Hepatic stellate cell (primary cell): Measurements from ENCODE around the gene INKA1.
"Not testable (repeated sequence)": the region's sequence is repeated elsewhere in the genome, so short reads cannot be mapped to it uniquely, and the experiment has no call there.

ENCODE experiments used
- DNase-seq: peaks from one replicate; pipeline ENCODE4 v3.0.0; 2011; ENCODE audit warnings: low spot score

Gene INKA1

DNA sequence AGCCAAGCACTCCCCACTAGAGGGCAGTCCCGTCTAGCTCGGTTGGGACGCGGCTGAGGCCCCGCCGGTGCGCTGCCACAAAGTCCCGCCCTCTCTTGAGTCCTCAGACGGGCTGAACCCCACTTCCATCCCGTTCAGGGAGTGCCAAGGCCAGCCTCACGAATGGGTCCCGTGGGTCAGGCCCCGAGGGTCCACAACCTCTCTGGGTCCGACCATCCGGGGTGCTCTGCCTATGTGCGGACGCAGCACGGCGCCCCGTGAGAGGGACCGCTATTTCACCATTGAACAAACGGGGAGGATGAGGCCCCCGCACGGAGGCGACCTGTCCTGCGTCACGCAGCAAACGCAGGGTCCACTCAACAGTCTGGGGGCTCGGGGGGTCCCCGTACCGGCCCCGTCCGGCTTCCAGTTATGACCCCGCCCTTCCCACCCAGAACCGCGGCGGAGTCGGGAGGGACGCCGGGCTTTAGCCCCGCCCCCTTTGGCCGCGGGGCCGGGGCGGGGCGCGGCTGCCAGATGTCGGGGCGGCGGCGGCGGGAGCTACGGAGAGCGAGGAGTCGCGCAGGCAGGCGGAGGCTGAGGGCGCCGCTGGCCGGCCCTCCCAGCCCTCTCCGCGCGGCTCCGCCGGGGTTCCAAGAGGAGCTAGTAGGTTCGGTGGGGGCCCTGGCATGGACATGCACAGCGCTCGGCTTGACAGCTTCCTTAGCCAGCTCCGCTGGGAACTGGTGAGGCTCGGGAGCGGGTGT is at the start of gene INKA1:
TSS of gene INKA1 (plus strand) at position 543 of the 746 bp plus-strand sequence. CDS start at position 675, 132 bp downstream.
- peak; percentile 94 for DNase-seq

DNA sequence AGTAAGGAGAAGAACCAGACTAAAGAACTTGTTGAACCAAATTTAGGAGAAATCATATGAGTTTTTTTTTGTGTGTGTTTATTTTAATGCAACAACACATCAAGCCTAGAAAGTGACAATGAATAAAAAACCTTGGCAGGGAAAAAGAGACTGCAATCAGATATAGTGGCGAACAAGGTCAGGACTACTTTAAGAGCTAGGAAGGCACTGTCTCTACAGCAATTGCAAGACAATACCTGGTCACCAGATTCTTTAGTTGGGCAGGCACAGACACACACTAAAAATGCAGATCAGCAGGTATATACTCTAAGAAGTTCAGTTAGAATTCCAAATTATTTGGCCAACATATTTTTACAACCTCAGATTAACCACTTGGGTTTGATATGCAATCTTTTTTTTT is 48.5 kb upstream of the INKA1 start:
- no peak for DNase-seq

DNA sequence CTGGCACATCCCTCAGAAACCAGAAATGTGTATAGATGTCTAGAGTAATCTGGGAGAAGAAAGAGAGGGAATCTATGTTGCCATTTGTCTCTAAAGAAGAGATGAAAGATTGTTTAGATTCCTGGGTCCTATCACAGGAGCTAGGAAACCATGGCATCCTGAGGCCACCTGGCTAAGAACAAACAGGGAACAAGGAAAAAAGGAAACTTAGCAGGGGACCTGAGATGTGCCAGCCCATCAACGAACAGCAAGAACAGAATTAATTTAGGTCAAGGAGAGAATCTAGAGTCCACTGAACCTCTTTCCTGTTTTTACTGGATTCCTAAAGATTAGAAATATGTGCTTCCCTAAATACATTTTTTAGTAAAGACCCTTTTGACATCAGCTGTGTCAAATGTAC is 47.0 kb upstream of the INKA1 start:
- no peak for DNase-seq

DNA sequence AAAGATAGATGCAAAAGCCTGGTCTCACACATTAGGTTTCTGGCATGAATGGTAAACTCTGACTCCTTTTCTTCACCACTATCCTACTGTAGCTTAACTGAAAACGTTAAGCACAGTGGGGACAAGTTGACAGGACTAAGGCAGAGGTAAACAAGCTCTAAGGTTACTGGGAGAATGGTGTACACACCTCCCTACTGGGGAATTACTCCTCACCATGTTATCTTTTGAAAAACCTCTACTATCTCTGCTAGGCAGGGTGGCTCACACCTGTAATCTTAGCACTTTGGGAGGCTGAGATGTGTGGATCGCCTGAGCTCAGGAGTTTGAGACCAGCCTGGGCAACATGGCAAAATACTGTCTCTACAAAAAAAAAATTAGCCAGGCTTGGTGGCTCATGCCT is 45.9 kb upstream of the INKA1 start:
- DNase-seq, result no peak

DNA sequence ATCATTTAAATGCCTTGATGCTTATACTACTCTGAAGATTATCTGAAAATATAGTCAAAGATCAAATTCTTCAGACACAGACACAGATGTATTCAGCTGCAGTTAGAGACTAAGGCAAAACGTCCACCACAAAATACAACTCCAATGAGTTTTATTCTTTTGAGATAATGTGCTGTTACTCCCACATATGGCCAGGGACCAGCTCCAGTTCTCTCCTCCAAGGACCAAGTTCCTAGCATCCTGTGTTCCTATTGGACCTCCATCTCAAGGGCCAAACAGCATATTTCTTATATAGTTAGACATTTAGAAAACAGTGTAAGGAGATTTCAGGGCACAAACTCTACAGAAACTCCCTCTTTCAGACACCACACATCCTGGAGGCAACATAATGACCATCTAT is 43.8 kb upstream of the INKA1 start:
- DNase-seq, result no peak

DNA sequence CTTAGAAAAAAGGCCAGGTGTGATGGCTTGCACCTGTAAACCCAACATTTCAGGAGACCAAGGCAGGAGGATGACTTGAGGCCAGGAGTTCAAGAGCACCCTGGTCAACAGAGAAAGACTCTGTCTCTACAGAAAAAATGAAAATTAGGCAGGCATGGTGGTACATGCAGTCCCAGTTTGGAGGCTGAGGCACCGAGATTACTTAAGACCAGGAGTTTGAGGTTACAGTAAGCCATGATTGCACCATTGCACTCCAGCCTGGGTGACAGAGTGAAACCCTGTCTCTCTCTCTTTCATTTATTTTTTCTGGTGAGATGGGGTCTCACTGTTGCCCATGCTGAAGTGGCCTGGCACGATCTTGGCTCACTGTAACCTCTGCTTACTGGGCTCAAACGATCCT is 41.4 kb upstream of the INKA1 start:
- no peak for DNase-seq

DNA sequence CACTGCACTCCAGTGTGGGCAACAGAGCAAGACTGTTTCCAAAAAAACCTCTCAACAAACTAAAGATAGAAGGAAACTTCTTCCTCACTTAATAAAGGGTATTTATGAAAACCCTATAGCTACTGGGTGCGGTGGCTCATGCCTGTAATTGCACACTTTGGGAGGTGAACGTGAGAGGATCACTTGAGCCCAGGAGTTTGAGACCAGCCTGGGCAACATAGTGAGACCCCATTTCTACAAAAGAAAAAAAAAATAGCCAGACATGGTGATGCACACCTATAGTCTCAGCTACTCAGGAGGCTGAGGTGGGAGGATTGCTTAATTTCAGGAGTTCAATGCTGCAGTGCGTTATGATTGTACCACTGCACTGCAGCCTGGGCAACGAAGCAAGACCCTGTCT is 39.1 kb upstream of the INKA1 start:
- no peak for DNase-seq

DNA sequence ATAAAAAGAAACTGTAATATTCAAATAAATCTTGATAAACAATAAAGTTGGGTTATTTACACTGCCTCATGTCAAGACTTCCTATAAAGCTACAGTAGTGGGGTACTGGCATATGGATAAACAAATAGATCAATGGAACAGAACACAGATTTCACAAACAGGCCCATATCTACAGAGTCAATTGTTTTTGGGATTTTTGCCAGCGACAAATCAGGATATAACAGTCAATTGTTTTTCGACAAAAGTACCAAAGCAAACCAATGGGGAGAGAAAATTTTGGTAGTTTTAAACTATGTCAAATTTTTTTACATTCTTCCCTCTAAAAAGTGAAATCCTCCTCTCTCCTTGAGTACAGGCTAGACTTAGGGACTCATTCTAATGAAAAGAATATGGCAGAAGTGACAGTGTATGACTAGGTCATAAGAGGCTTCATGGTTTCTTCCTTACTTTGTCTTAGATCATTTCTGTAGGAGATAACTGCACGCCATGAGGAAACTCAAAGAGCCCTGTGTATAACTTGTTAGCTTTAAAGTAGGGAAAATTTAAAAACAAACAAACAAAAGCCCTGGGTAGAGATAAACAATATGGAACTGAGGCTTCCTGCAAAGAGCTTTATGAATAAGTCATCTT is 33.7 kb upstream of the INKA1 start:
- DNase-seq, result no peak

DNA sequence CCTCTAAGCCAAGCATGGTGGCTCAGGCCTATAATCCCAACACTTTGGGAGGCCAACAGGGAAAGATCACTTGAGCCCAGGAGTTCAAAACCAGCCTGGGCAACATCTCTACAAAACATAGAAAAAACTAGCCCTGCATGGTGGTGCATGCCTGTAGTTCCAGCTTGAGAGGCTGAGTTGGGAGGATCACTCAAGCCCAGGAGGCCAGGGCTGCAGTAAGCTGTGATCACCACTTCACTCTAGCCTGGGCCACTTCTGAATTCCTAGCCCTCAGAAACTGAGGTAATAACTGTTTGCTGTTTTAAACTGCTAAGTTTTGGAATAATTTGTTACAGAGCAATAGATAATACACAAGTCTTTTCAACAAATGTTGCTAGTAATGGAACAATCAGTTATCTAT is 33.1 kb upstream of the INKA1 start:
- DNase-seq, result no peak

DNA sequence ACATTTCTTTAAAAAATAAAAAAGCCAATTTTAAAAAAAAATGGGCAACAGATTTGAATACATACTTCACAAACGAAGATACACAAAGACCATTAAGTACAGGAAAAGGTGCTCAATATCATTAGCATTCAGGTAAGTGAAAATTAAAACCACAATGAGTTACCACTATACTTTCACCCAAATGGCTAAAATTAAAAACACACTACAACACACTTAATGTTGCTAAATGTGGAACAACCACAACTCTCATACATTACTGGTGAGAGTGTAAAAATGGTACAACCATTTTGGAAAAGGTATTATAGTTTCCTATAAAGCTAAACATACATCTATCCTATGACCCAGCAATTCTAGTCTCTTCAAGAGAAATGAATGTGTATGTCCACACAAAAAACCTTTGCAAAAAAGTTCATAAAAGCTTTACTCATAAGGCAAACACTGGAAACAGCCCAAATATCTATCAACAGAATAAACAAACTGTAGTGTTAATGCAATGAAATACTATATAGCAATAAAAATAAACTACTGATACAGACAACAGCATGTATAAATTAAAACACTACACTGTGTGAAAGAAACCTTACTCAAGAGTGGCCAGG is 31.6 kb upstream of the INKA1 start:
- no peak for DNase-seq

DNA sequence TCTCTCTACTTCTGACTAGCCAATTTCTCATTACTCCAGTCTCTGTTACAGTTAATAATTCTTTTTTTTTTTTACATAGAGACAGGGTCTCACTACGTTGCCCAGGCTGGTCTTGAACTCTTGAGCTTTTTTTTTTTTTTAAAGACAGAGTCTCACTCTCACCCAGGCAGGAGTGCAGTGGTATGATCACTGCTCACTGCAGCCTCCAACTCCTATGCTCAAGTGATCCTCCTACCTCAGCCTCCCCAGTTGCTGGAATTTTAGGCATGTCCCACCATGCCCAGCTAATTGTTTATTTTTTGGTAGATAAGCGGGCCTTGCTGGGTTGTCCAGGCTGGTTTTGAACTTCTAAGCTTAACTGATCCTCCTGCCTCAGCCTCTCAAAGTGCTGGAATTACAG is 30.4 kb upstream of the INKA1 start:
- no peak for DNase-seq

DNA sequence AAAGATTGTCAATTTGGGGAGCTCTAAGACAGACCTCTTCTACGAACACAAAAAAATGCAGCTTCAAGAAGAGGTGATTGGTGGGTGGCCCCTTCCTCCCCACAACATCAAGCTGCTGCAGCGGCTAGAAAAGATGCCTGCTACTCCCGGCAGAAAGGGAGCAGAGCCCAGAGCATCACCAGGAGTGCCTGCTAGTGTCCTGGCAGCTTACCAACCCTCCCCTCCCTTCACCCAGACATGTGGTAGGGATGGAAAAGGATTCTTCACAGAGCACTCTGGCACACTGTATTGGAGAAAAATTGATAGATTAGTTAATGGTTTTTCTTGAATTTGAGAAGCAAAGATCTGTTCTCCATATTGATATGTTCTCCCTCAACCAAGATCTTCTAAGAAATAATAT is 27.5 kb upstream of the INKA1 start:
- no peak for DNase-seq

DNA sequence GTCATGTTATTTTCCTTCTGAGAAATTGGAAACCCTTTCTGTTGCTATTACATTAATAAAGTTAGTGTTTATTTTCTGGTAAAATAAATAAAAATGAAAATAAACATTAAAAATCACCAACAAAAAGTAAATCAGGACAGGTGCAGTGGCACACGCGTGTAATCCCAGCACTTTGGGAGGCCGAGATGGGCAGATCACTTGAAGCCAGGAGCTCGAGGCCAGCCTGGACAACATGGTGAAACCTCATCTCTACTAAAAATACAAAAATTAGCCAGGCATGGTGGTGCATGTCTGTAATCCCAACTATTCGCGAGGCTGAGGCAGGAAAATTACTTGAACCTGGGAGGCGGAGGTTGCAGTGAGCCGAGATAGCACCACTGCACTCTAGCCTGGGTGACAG is 27.0 kb upstream of the INKA1 start:
- not testable (repeated sequence) for DNase-seq

DNA sequence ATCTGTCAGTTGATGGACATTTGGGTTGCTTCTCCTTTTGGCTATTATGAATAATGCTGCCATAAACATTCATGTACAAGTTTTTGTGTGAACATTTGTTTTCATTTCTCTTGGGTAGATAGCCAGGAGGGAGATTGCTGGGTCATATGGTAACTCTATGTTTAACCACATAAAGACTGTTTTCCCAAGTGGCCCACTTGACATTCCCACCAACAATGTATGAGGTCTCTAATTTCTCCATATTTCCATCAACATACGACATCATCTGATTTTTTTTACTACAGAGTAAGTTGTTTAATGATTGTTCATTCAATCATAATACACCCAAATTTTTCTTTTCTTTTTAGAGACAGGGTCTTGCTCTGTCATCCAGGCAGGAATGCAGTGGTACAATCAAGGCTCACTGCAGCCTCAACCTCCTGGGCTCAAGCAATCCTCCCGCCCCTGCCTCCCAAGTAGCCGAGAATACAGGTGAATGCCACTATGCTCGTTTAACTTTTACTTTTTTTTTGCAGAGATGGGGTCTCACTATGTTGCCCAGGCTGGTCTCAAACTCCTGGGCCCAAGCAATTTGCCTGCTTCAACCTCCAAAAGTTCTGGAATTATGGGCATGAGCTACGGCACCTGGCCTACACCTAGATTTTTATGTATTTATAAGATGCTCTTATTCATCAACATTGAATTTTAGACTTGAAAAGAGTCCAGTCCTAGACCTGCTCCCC is 23.5 kb upstream of the INKA1 start:
- DNase-seq, result no peak

DNA sequence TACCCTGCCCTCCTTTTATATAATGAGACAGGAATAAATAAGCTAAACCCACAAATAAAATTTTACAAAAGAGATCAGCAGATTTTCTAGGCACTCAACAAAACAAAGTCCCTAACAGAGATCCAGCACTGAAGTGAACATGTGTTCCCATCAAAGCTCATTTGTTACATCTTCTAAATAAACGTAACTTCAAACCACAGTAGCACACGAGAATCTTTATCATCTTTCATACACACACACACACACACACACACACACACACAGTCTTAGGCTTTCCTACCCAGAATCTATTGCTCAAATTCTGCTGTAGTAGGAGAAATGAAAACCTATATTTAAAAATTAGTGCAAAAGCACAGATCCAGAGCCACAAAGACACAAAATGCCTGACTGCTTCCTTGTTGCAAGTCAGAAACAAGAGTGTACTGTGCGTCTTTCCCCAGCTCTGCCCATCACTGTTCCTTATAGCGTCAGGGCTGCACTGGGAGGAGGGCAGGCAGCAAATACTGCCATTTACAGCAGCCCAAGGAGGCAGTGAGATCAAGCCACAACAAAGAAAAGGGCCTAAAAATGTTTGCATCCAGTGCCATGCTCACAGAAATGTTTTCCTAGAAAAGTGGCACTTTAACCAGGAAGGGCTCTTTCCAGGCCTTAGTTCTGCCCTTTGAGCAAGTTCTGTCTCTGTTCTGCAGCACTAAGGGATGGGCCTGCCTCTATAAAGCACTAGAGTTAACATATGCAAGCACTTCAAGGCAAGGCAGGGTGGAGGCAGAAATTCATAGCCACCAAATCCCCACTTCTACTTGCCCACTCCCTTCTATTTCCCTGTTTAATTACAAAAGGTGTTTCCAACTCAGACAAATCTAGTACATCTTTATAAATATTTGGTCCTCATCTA is 22.7 kb upstream of the INKA1 start:
- DNase-seq, result no peak

DNA sequence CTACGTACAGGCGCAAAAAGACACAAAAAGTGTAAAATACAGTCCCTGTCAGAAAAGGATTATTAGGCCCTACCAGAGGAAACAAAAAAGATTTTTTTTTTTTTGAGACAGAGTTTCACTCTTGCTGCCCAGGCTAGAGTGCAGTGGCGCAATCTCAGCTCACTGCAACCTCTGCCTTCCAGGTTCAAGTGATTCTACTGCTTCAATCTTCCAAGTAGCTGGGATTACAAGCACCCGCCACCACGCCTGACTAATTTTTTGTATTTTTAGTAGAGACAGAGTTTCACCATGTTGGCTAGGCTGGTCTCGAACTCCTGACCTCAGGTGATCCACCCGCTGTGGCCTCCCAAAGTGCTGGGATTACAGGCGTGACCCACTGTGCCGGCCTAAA is 22.1 kb upstream of the INKA1 start:
- DNase-seq, result not testable (repeated sequence)

DNA sequence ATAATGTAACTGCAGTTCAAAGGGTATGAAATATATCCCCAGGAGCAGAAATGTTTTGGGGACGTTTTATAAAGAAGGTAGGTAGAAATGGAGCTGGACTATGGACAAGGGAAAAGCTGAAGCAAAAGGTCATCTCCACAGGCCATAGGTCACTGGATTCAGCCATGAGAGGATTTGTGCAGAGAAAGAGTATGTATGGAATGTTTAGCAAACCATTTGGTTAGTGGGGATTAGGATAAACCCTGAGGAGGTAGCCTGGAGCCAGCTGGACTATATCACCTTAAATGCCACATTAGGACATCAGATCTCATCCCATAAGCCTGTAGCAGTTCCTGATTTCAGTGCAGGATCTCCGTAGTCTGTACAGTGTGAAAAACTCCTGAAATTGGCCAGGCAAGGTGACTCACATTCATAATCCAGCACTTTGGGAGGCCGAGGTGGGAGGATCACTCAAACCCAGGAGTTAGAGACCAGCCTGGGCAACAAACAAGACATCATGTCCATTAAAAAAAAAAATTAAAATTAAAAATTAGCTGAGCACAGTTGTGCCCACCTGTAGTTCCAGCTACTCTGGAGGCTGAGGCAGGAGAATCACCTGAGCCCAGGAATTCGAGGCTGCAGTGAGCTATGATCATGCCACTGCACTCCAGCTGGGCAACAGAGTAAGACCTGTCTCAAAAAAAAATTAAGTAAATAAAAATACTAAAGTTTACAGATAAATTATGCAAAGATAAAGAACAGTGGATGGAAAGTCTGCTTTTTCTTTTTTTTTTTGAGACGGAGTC is 21.5 kb upstream of the INKA1 start:
- no peak for DNase-seq

DNA sequence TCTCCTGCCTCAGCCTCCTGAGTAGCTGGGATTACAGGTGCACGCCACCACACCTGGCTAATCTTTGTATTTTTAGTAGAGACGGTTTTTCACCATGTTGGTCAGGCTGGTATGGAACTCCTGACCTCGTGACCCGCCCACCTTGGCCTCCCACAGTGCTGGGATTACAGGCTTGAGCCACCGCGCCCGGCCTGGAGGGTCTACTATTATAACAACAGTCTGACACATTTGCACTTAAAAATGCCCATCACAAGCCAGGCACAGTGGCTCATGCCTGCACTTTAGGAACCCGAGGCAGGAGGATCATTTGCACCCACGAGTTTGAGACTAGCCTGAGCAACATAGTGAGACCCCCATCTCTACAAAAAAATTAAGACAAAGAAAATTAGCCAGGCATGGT is 20.8 kb upstream of the INKA1 start:
- DNase-seq, result not testable (repeated sequence)

DNA sequence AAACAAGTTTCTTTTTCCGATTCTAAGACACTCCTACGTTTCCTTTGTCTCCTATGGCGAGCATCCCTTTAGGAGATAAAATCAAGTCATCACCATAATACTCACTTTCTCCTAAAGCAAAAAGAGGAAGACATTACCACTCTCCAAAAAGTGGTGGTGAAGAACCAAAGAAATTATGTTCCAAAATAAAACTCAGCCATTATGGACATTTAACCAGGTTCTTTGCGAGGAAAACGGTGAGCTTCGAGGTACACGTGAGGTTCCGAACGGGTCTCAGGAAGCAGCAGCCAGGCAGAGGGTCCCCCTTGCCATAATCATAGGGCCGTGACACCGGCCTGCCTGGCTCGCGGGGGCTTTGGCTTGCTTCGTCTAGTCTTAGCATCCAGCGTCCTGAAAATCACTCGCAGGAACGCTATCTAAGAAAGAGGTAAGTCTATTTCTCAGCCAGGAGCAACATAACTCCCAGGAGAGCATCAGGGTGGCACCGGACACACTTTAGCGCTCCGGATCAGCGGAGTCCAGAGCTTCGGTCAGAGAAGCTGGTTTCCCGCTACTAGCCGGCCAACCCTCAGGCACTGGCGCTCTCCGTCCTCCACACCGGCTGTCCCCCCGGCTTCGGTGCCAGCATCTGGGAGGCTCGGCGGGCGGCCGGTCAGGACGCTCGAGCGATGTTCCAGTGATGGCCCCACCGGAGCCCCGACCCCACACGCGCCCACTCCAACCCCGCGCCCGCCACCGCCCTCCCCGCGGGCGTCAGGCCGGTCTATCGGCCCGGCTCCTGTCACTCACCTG is 17.3 kb upstream of the INKA1 start:
- peak; percentile 63 for DNase-seq
